ENCODE measurements around the gene NLRC5.

- TF ChIP-seq, protein P1, sequence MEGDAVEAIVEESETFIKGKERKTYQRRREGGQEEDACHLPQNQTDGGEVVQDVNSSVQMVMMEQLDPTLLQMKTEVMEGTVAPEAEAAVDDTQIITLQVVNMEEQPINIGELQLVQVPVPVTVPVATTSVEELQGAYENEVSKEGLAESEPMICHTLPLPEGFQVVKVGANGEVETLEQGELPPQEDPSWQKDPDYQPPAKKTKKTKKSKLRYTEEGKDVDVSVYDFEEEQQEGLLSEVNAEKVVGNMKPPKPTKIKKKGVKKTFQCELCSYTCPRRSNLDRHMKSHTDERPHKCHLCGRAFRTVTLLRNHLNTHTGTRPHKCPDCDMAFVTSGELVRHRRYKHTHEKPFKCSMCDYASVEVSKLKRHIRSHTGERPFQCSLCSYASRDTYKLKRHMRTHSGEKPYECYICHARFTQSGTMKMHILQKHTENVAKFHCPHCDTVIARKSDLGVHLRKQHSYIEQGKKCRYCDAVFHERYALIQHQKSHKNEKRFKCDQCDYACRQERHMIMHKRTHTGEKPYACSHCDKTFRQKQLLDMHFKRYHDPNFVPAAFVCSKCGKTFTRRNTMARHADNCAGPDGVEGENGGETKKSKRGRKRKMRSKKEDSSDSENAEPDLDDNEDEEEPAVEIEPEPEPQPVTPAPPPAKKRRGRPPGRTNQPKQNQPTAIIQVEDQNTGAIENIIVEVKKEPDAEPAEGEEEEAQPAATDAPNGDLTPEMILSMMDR (conservative IDR thresholded peaks at IDR 0.05; ENCODE audit: low read depth, low read length): no peak
- TF ChIP-seq EZH2 (IDR thresholded peaks at IDR 0.05; ENCODE audit: low read length, unreplicated experiment) (no peak), EZH2phosphoT487 (IDR thresholded peaks at IDR 0.05; ENCODE audit: borderline replicate concordance, low read length) (no peak)
These were observed 38.7 kb downstream of the NLRC5 start for GRCh38 chr16:57028086-57028485.
